Limb (tissue), 2 donors: ENCODE data around the gene PARVB.
"Not testable (repeated sequence)": the region's sequence is repeated elsewhere in the genome, so short reads cannot be mapped to it uniquely, and the experiment has no call there.

Experiments used
- DNase-seq, 2 donors: peaks; one replicate each; pipeline ENCODE4 v3.0.0-alpha.2; 2016; ENCODE audit errors: extremely low spot score in 2 of 2

PARVB gene

GRCh38 chr22:44051961-44052360, 27.9 kb downstream of the PARVB start:
- DNase-seq, result no peak

GRCh38 chr22:44055805-44056204, 31.7 kb downstream of the PARVB start:
- no peak for DNase-seq

- not testable (repeated sequence) for DNase-seq
These were observed 32.5 kb downstream of the PARVB start for GRCh38 chr22:44056649-44057048.

- DNase-seq, result no peak
These were observed 33.4 kb downstream of the PARVB start for GRCh38 chr22:44057401-44057987.

GRCh38 chr22:44063462-44064371, 39.6 kb downstream of the PARVB start:
- no peak for DNase-seq

GRCh38 chr22:44067033-44067432, 42.9 kb downstream of the PARVB start:
- no peak for DNase-seq

GRCh38 chr22:44067901-44068300, 43.8 kb downstream of the PARVB start:
- DNase-seq, result no peak

GRCh38 chr22:44068422-44069191, 44.5 kb downstream of the PARVB start:
- no peak for DNase-seq

- DNase-seq, result no peak
These were observed 45.9 kb downstream of the PARVB start for GRCh38 chr22:44070029-44070428.

GRCh38 chr22:44071781-44072326, 47.8 kb downstream of the PARVB start:
- no peak for DNase-seq

GRCh38 chr22:44074337-44074984, 50.4 kb downstream of the PARVB start:
- DNase-seq, result no peak

- no peak for DNase-seq
These were observed 50.9 kb downstream of the PARVB start for GRCh38 chr22:44075022-44075421.

- DNase-seq, result no peak
These were observed 51.6 kb downstream of the PARVB start for GRCh38 chr22:44075670-44076069.

GRCh38 chr22:44076825-44077224, 52.7 kb downstream of the PARVB start:
- DNase-seq, result no peak

GRCh38 chr22:44080936-44081861, 57.1 kb downstream of the PARVB start:
- DNase-seq, result peak; percentile 80 to 87

- no peak for DNase-seq
These were observed 58.7 kb downstream of the PARVB start for GRCh38 chr22:44082801-44083200.

GRCh38 chr22:44084044-44084772, 60.1 kb downstream of the PARVB start:
- DNase-seq, result no peak

GRCh38 chr22:44085743-44086270, 61.7 kb downstream of the PARVB start:
- peak in 1 of 2 donors; percentile 51 for DNase-seq
